Chondrocyte (in vitro differentiated cells): Measurements from ENCODE around the gene DENND1B. TPM values are rescaled to one million over a fixed set of nuclear protein-coding genes. Genes with fewer than 3 reads are reported as not detected.

Experiments
- DNase-seq: peaks from one replicate; pipeline ENCODE4 v3.0.0; 2021; ENCODE audit warnings: mixed read lengths, low spot score
- H3K27ac Mint-ChIP-seq: one replicate; pipeline ENCODE4 v1.8.0; 2021; ENCODE audit warnings: mild to moderate bottlenecking, moderate library complexity, mixed read lengths; ENCODE audit not compliant: unreplicated experiment
- H3K27me3 Mint-ChIP-seq: 2 replicates; pipeline ENCODE4 v1.8.0; 2021; ENCODE audit warnings: low read depth, mixed read lengths
- H3K36me3 Mint-ChIP-seq: 2 replicates; pipeline ENCODE4 v1.8.0; 2021; ENCODE audit warnings: low read depth, mixed read lengths
- H3K4me1 Mint-ChIP-seq: 2 replicates; pipeline ENCODE4 v1.8.0; 2021; ENCODE audit warnings: low read depth, mild to moderate bottlenecking, mixed read lengths
- H3K4me3 Mint-ChIP-seq: one replicate; pipeline ENCODE4 v1.8.0; 2021; ENCODE audit warnings: mild to moderate bottlenecking, moderate library complexity, mixed read lengths; ENCODE audit not compliant: unreplicated experiment
- H3K9me3 Mint-ChIP-seq: 2 replicates; pipeline ENCODE4 v1.8.0; 2021; ENCODE audit warnings: low read depth, mixed read lengths
- total RNA-seq: library from RNA; stranded (reverse); gene quantifications from 3 replicates; pipeline ENCODE4 v1.2.1, GENCODE V29; 2021
- TF ChIP-seq, protein P1 (sequence below): fragments of 200-600 bp; sonication (generic); IDR thresholded peaks from 2 replicates; pipeline ENCODE4 v1.5.0; 2021; ENCODE audit warnings: antibody characterized with exemption, mild to moderate bottlenecking, moderate library complexity

The DENND1B gene
- total RNA-seq, 1 donor from 2014 or later, result 10.9 TPM

DNA sequence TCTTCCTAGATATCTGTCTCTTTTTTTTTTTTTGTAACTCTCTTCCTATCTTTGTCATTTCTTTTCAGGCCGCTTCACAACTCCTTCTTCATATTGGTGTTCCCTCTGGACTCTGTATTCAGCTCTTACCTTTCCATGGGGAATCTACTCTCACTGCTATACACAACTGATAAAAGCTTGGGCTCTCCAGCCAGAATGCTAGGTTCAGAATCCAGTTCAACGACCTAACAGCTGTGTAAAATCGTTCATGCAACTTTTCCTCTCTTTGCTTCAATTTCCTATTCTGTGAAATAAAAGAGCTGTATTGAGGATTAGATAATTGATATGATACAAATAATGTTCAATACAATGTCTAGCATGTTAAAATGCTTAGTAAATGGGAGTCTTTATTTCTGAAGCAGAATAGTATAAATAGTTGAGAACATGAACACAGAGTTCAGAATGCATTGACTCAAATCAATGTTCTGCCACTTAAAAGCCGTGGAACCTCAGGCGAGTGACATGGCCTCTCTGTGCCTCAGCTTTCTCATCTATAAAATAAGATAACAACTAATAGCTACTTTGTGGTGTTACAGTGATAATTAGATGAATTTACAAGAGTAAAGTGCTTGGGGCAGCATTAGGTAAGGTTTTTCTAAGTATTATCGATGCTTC lies 88.5 kb downstream of the DENND1B start:
- H3K4me3 Mint-ChIP-seq, result no peak overlapping the region
- peaks cover 30% of the 10 kb centered on the region for H3K4me1 Mint-ChIP-seq
- TF ChIP-seq, protein P1, sequence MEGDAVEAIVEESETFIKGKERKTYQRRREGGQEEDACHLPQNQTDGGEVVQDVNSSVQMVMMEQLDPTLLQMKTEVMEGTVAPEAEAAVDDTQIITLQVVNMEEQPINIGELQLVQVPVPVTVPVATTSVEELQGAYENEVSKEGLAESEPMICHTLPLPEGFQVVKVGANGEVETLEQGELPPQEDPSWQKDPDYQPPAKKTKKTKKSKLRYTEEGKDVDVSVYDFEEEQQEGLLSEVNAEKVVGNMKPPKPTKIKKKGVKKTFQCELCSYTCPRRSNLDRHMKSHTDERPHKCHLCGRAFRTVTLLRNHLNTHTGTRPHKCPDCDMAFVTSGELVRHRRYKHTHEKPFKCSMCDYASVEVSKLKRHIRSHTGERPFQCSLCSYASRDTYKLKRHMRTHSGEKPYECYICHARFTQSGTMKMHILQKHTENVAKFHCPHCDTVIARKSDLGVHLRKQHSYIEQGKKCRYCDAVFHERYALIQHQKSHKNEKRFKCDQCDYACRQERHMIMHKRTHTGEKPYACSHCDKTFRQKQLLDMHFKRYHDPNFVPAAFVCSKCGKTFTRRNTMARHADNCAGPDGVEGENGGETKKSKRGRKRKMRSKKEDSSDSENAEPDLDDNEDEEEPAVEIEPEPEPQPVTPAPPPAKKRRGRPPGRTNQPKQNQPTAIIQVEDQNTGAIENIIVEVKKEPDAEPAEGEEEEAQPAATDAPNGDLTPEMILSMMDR, result no peak
- H3K36me3 Mint-ChIP-seq, result peaks cover 15% of the 10 kb centered on the region
- DNase-seq, result no peak
- no peaks in the 10 kb centered on the region for H3K27me3 Mint-ChIP-seq
- peaks cover 13% of the 10 kb centered on the region for H3K9me3 Mint-ChIP-seq
- no peak overlapping the region for H3K27ac Mint-ChIP-seq

GRCh38 chr1:197686231-197686630 lies 89.0 kb downstream of the DENND1B start:
- H3K27me3 Mint-ChIP-seq, result no peaks in the 10 kb centered on the region
- no peak for DNase-seq
- H3K4me3 Mint-ChIP-seq, result no peak overlapping the region
- TF ChIP-seq, protein P1, result no peak
- H3K4me1 Mint-ChIP-seq, result peaks cover 24% of the 10 kb centered on the region
- peaks cover 15% of the 10 kb centered on the region for H3K36me3 Mint-ChIP-seq
- no peak overlapping the region for H3K27ac Mint-ChIP-seq
- H3K9me3 Mint-ChIP-seq, result peaks cover 13% of the 10 kb centered on the region

DNA sequence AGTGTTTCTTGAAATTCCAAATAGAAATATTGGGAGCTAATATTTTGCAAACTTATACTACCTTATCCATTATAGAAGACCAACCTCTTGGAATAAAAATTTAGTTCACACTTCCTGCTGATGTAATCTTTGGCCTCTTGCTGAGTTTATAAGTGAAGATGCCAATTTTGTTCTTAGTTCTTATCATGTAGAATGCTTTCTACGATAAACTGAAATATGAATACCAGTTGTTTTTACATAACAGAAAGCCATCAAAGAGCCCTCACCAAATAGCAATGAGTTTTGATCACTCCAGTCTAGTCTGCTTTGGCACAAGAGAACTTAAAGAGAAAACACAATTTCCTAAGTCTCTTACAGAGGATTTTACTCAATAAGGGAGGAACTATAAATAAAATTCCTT lies 89.5 kb downstream of the DENND1B start:
- Mint-ChIP-seq H3K27me3 (no peaks in the 10 kb centered on the region), H3K9me3 (peaks cover 13% of the 10 kb centered on the region), H3K4me3 (no peak overlapping the region), H3K27ac (no peak overlapping the region), H3K4me1 (peaks cover 23% of the 10 kb centered on the region), H3K36me3 (peaks cover 15% of the 10 kb centered on the region)
- no peak for DNase-seq
- TF ChIP-seq, protein P1, result no peak

GRCh38 chr1:197683895-197684553 lies 91.3 kb downstream of the DENND1B start:
- Mint-ChIP-seq H3K27ac (no peak overlapping the region), H3K27me3 (no peaks in the 10 kb centered on the region), H3K4me1 (peaks cover 23% of the 10 kb centered on the region), H3K4me3 (no peak overlapping the region), H3K36me3 (peaks cover 11% of the 10 kb centered on the region), H3K9me3 (peaks cover 12% of the 10 kb centered on the region)
- TF ChIP-seq, protein P1, result no peak
- DNase-seq, result no peak

DNA sequence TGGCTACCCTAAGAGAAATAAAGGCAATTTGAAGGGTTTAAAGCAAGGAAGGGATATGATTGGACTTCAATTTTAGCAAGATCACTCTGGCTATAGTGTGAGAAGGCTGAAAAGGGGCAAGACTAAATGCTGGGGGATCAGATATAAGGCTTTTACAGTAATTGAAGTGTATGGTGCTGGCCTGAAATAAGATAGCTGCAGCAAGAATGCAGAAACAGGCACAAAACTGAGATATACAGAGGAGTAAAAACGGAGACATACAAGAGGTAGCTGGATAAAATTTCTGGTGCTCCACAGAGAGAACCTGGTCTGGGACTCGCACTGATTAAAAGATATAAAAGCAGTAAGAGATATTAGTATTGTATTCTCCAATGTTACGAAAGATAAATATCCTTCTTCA lies 92.0 kb downstream of the DENND1B start:
- H3K4me3 Mint-ChIP-seq, result no peak overlapping the region
- peaks cover 5% of the 10 kb centered on the region for H3K9me3 Mint-ChIP-seq
- H3K36me3 Mint-ChIP-seq, result peaks cover 4% of the 10 kb centered on the region
- no peaks in the 10 kb centered on the region for H3K27me3 Mint-ChIP-seq
- H3K4me1 Mint-ChIP-seq, result peaks cover 23% of the 10 kb centered on the region
- TF ChIP-seq, protein P1, result no peak
- no peak for DNase-seq
- H3K27ac Mint-ChIP-seq, result no peak overlapping the region
